WTC11 (cell line): ENCODE data around the gene SERPINE2. TPM values are rescaled to one million over a fixed set of nuclear protein-coding genes. Genes with fewer than 3 reads are reported as not detected.

ENCODE experiments used
- ATAC-seq: fragments of 200-7000 bp; cut with Tn5 transposase; 2 replicates; pipeline ENCODE4 v1.10.0; 2021; ENCODE audit warnings: mild to moderate bottlenecking, moderate library complexity
- CTCF ChIA-PET: fragments of 300-600 bp; sonication (Branson Sonifier 250); formaldehyde crosslinking; loops from one replicate; lab custom pipeline; 2021; ENCODE audit warnings: antibody characterized with exemption; lab: Charles Lee
- POLR2A ChIA-PET: fragments of 350-600 bp; sonication (Branson Sonifier 250); formaldehyde crosslinking; loops from one replicate; lab custom pipeline; 2021; ENCODE audit warnings: antibody characterized with exemption; lab: Charles Lee
- DNase-seq: peaks from one replicate; pipeline ENCODE4 v3.0.0; 2021; ENCODE audit warnings: low spot score
- H3K27ac Mint-ChIP-seq: 2 replicates; pipeline ENCODE4 v1.8.0; 2021; ENCODE audit warnings: mixed read lengths
- H3K27me3 Mint-ChIP-seq: 2 replicates; pipeline ENCODE4 v1.8.0; 2021; ENCODE audit warnings: low read depth, mild to moderate bottlenecking, moderate library complexity, mixed read lengths
- H3K36me3 Mint-ChIP-seq: 2 replicates; pipeline ENCODE4 v1.8.0; 2021; ENCODE audit warnings: mixed read lengths
- H3K4me1 Mint-ChIP-seq: 2 replicates; pipeline ENCODE4 v1.8.0; 2022; ENCODE audit warnings: mixed read lengths
- H3K4me3 Mint-ChIP-seq: 2 replicates; pipeline ENCODE4 v1.8.0; 2021; ENCODE audit warnings: mild to moderate bottlenecking, moderate library complexity, mixed read lengths
- H3K9me3 Mint-ChIP-seq: 2 replicates; pipeline ENCODE4 v1.8.0; 2021; ENCODE audit warnings: mixed read lengths
- FOXJ3 ChIP-seq: sonication (generic); formaldehyde crosslinking; IDR thresholded peaks from 2 replicates; pipeline ENCODE4 v1.9.0; 2021; ENCODE audit warnings: missing genetic modification reagents, mild to moderate bottlenecking, borderline replicate concordance
- FOXP1 ChIP-seq: sonication (generic); formaldehyde crosslinking; IDR thresholded peaks from 2 replicates; pipeline ENCODE4 v1.8.0; 2022; ENCODE audit warnings: missing genetic modification reagents, mild to moderate bottlenecking, moderate library complexity, borderline replicate concordance
- NR1H2 ChIP-seq: sonication (generic); formaldehyde crosslinking; IDR thresholded peaks from 2 replicates; pipeline ENCODE4 v1.9.0; 2021; ENCODE audit warnings: mild to moderate bottlenecking, moderate library complexity, missing genetic modification reagents
- SMAD4 ChIP-seq: sonication (generic); formaldehyde crosslinking; IDR thresholded peaks from 2 replicates; pipeline ENCODE4 v1.8.0; 2022; ENCODE audit warnings: mild to moderate bottlenecking, missing genetic modification reagents
- ZBTB21 ChIP-seq: sonication (generic); formaldehyde crosslinking; IDR thresholded peaks from 2 replicates; pipeline ENCODE4 v1.8.1; 2023; ENCODE audit warnings: mild to moderate bottlenecking, missing genetic modification reagents, borderline replicate concordance
- ZBTB43 ChIP-seq: sonication (generic); formaldehyde crosslinking; IDR thresholded peaks from 2 replicates; pipeline ENCODE4 v1.8.1; 2023; ENCODE audit warnings: mild to moderate bottlenecking, missing genetic modification reagents
- ZNF281 ChIP-seq: sonication (generic); formaldehyde crosslinking; IDR thresholded peaks from 2 replicates; pipeline ENCODE4 v1.8.0; 2023; ENCODE audit warnings: mild to moderate bottlenecking, missing genetic modification reagents
- ZNF416 ChIP-seq: fragments of 250-450 bp; sonication (Bioruptor Pico); IDR thresholded peaks from 2 replicates; pipeline ENCODE4 v1.9.0; 2021; ENCODE audit warnings: mild to moderate bottlenecking, inconsistent platforms
- ZNF671 ChIP-seq: fragments of 250-450 bp; sonication (Bioruptor Pico); IDR thresholded peaks from 2 replicates; pipeline ENCODE4 v1.8.0; 2021; ENCODE audit warnings: mild to moderate bottlenecking
- total RNA-seq: library from RNA; stranded (reverse); gene quantifications from 3 replicates; pipeline ENCODE4 v1.2.3, GENCODE V29; 2021
- TF ChIP-seq, protein P1 (sequence below): sonication (generic); formaldehyde crosslinking; conservative IDR thresholded peaks from 2 replicates; pipeline ENCODE4 v1.8.1; 2022; ENCODE audit warnings: mild to moderate bottlenecking, missing genetic modification reagents
- TF ChIP-seq, protein P2 (sequence below): sonication (generic); formaldehyde crosslinking; IDR thresholded peaks from 2 replicates; pipeline ENCODE4 v1.8.1; 2023; ENCODE audit warnings: mild to moderate bottlenecking, missing genetic modification reagents, borderline replicate concordance
- TF ChIP-seq, protein P3 (sequence below): sonication (generic); formaldehyde crosslinking; IDR thresholded peaks from 2 replicates; pipeline ENCODE4 v1.8.0; 2022; ENCODE audit warnings: missing genetic modification reagents
- TF ChIP-seq, protein P4 (sequence below): sonication (generic); formaldehyde crosslinking; IDR thresholded peaks from 2 replicates; pipeline ENCODE4 v1.8.1; 2023; ENCODE audit warnings: mild to moderate bottlenecking, missing genetic modification reagents

Gene SERPINE2
- total RNA-seq, 1 experiment from 2014 or later = 60.4 TPM

GRCh38 chr2:223929571-223930102, 109.4 kb downstream of the SERPINE2 start (continued):
- TF ChIP-seq, protein P1, sequence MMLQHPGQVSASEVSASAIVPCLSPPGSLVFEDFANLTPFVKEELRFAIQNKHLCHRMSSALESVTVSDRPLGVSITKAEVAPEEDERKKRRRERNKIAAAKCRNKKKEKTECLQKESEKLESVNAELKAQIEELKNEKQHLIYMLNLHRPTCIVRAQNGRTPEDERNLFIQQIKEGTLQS = no peak
- TF ChIP-seq ZBTB21 (CRISPR knock-in tag) = no peak

GRCh38 chr2:223928113-223929006, 110.7 kb downstream of the SERPINE2 start:
- Mint-ChIP-seq H3K4me3 (no peak overlapping the region), H3K27ac (no peak overlapping the region), H3K4me1 (peaks cover 35% of the 10 kb centered on the region), H3K9me3 (peaks cover 25% of the 10 kb centered on the region), H3K36me3 (peaks cover 41% of the 10 kb centered on the region), H3K27me3 (no peaks in the 10 kb centered on the region)
- ATAC-seq = no peak
- TF ChIP-seq, protein P2, sequence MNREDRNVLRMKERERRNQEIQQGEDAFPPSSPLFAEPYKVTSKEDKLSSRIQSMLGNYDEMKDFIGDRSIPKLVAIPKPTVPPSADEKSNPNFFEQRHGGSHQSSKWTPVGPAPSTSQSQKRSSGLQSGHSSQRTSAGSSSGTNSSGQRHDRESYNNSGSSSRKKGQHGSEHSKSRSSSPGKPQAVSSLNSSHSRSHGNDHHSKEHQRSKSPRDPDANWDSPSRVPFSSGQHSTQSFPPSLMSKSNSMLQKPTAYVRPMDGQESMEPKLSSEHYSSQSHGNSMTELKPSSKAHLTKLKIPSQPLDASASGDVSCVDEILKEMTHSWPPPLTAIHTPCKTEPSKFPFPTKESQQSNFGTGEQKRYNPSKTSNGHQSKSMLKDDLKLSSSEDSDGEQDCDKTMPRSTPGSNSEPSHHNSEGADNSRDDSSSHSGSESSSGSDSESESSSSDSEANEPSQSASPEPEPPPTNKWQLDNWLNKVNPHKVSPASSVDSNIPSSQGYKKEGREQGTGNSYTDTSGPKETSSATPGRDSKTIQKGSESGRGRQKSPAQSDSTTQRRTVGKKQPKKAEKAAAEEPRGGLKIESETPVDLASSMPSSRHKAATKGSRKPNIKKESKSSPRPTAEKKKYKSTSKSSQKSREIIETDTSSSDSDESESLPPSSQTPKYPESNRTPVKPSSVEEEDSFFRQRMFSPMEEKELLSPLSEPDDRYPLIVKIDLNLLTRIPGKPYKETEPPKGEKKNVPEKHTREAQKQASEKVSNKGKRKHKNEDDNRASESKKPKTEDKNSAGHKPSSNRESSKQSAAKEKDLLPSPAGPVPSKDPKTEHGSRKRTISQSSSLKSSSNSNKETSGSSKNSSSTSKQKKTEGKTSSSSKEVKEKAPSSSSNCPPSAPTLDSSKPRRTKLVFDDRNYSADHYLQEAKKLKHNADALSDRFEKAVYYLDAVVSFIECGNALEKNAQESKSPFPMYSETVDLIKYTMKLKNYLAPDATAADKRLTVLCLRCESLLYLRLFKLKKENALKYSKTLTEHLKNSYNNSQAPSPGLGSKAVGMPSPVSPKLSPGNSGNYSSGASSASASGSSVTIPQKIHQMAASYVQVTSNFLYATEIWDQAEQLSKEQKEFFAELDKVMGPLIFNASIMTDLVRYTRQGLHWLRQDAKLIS (CRISPR knock-in tag) = no peak
- TF ChIP-seq FOXP1 (CRISPR knock-in tag) (no peak), ZNF416 (CRISPR knock-in tag) (no peak), FOXJ3 (CRISPR knock-in tag) (no peak), SMAD4 (CRISPR knock-in tag) (no peak), ZNF281 (CRISPR knock-in tag) (no peak), ZBTB43 (CRISPR knock-in tag) (no peak), ZNF671 (CRISPR knock-in tag) (no peak), NR1H2 (CRISPR knock-in tag) (no peak)
- TF ChIP-seq, protein P3, sequence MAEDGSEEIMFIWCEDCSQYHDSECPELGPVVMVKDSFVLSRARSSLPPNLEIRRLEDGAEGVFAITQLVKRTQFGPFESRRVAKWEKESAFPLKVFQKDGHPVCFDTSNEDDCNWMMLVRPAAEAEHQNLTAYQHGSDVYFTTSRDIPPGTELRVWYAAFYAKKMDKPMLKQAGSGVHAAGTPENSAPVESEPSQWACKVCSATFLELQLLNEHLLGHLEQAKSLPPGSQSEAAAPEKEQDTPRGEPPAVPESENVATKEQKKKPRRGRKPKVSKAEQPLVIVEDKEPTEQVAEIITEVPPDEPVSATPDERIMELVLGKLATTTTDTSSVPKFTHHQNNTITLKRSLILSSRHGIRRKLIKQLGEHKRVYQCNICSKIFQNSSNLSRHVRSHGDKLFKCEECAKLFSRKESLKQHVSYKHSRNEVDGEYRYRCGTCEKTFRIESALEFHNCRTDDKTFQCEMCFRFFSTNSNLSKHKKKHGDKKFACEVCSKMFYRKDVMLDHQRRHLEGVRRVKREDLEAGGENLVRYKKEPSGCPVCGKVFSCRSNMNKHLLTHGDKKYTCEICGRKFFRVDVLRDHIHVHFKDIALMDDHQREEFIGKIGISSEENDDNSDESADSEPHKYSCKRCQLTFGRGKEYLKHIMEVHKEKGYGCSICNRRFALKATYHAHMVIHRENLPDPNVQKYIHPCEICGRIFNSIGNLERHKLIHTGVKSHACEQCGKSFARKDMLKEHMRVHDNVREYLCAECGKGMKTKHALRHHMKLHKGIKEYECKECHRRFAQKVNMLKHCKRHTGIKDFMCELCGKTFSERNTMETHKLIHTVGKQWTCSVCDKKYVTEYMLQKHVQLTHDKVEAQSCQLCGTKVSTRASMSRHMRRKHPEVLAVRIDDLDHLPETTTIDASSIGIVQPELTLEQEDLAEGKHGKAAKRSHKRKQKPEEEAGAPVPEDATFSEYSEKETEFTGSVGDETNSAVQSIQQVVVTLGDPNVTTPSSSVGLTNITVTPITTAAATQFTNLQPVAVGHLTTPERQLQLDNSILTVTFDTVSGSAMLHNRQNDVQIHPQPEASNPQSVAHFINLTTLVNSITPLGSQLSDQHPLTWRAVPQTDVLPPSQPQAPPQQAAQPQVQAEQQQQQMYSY (CRISPR knock-in tag) = no peak
- TF ChIP-seq, protein P4, sequence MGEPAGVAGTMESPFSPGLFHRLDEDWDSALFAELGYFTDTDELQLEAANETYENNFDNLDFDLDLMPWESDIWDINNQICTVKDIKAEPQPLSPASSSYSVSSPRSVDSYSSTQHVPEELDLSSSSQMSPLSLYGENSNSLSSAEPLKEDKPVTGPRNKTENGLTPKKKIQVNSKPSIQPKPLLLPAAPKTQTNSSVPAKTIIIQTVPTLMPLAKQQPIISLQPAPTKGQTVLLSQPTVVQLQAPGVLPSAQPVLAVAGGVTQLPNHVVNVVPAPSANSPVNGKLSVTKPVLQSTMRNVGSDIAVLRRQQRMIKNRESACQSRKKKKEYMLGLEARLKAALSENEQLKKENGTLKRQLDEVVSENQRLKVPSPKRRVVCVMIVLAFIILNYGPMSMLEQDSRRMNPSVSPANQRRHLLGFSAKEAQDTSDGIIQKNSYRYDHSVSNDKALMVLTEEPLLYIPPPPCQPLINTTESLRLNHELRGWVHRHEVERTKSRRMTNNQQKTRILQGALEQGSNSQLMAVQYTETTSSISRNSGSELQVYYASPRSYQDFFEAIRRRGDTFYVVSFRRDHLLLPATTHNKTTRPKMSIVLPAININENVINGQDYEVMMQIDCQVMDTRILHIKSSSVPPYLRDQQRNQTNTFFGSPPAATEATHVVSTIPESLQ (CRISPR knock-in tag) = no peak
- TF ChIP-seq, protein P1 = no peak
- POLR2A ChIA-PET = no interaction called here
- CTCF ChIA-PET = no interaction called here
- DNase-seq = no peak
